Gastrocnemius medialis (tissue), 4 donors: ENCODE data around the gene ZNF804B. TPM values are rescaled to one million over a fixed set of nuclear protein-coding genes. Genes with fewer than 3 reads are reported as not detected.

Source experiments
- ATAC-seq, 2 donors: fragments of 150-250 bp; one replicate each; pipeline ENCODE4 v1.9.1; 2016
- DNase-seq, 2 donors: peaks; one replicate each; pipeline ENCODE4 v3.0.0-alpha.2; 2019
- H3K27ac ChIP-seq, 4 donors: fragments of 200-600 bp; sonication (generic); 1 replicate in 1 of 4; 2 replicates in 3 of 4; pipeline ENCODE4 v1.5.1; 2016 to 2018; ENCODE audit warnings: mild to moderate bottlenecking in 2 of 4, moderate library complexity in 1 of 4
- H3K27me3 ChIP-seq, 3 donors: fragments of 200-600 bp; sonication (generic) in 2 of 3; 1 replicate in 1 of 3; 2 replicates in 2 of 3; pipeline versions ENCODE4 v1.5.1 to v1.6.0; 2016 to 2019; ENCODE audit warnings: mild to moderate bottlenecking in 1 of 3, moderate library complexity in 1 of 3
- H3K36me3 ChIP-seq, 2 donors: fragments of 200-600 bp; sonication (generic) in 1 of 2; one replicate each; pipeline ENCODE4 v1.5.1; 2017 to 2018
- H3K4me1 ChIP-seq, 2 donors: fragments of 200-600 bp; sonication (generic) in 1 of 2; one replicate each; pipeline ENCODE4 v1.5.1; 2016 to 2017; ENCODE audit warnings: mild to moderate bottlenecking in 2 of 2
- H3K4me3 ChIP-seq, 4 donors: fragments of 200-600 bp; sonication (generic) in 3 of 4; 1 replicate in 1 of 4; 2 replicates in 3 of 4; pipeline ENCODE4 v1.5.1; 2016 to 2019; ENCODE audit warnings: mild to moderate bottlenecking in 2 of 4
- H3K9me3 ChIP-seq, 3 donors: fragments of 200-600 bp; sonication (generic) in 2 of 3; 1 replicate in 1 of 3; 2 replicates in 2 of 3; pipeline ENCODE4 v1.5.1; 2016 to 2019
- POLR2A ChIP-seq, 2 donors: fragments of 450-650 bp; IDR thresholded peaks; one replicate each; pipeline ENCODE4 v1.6.1; 2017; ENCODE audit warnings: antibody characterized with exemption in 2 of 2, mild to moderate bottlenecking in 2 of 2, moderate library complexity in 2 of 2
- in situ Hi-C, 4 donors: fragments of 200-750 bp; cut with MboI; loops; one replicate each; pipeline versions ENCODE4 v1.15.0 to v1.8.0; 2017; ENCODE audit warnings: low sequenced_read_pairs in 4 of 4
- intact Hi-C: fragments of 100-400 bp; cut with DNase I; formaldehyde crosslinking; loops from one replicate; pipeline ENCODE4 v1.15.1; 2023; ENCODE audit warnings: low total_unique reads
- total RNA-seq, 4 donors: library from RNA; depleted of rRNA; stranded (reverse); fragments of >200 nt; gene quantifications; one replicate each; pipeline versions ENCODE4 v1.1.0 to v1.2.3, GENCODE V29; 2016
- TF ChIP-seq, protein P1 (sequence below), 5 experiments: fragments of 450-650 bp in 3 of 5; fragments of 200-600 bp in 2 of 5; sonication (generic) in 2 of 5; IDR thresholded peaks in 4 of 5; conservative IDR thresholded peaks in 1 of 5; 1 replicate in 4 of 5; 2 replicates in 1 of 5; pipeline ENCODE4 v1.5.1; 2016 to 2019; ENCODE audit warnings: antibody characterized with exemption in 5 of 5, mild to moderate bottlenecking in 3 of 5, moderate library complexity in 3 of 5

ZNF804B gene
- total RNA-seq, 4 donors from 2014 or later, result not detected

DNA sequence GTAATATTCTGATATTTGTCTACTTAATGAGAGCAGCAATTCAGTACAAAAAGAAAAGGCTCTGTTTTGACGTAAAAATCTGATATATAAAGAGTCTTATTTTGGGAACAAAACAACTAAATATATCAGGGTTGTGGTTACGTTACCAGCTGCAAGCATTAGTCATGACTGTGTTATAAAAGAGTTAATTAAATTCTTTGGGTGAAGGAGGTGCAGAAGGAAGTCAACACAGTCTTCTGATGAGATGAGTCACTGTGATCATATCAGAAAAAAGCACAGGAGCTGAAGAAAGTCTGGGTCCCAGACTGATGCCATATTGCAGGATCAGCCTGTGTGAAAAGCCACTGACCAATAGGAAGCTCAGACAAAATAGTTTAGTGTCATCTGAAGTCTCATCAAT is 270.4 kb downstream of the ZNF804B start:
- Histone ChIP-seq H3K27me3 (no peaks in the 10 kb centered on the region), H3K4me3 (no peak overlapping the region), H3K36me3 (no peaks in the 10 kb centered on the region), H3K9me3 (no peaks in the 10 kb centered on the region), H3K4me1 (no peaks in the 10 kb centered on the region), H3K27ac (no peak overlapping the region)
- ATAC-seq (no peak), DNase-seq (no peak)
- in situ Hi-C loops (no loop called here), intact Hi-C loops (no loop called here)
- no peak for TF ChIP-seq POLR2A (IDR thresholded peaks at IDR 0.05)
- TF ChIP-seq, protein P1, sequence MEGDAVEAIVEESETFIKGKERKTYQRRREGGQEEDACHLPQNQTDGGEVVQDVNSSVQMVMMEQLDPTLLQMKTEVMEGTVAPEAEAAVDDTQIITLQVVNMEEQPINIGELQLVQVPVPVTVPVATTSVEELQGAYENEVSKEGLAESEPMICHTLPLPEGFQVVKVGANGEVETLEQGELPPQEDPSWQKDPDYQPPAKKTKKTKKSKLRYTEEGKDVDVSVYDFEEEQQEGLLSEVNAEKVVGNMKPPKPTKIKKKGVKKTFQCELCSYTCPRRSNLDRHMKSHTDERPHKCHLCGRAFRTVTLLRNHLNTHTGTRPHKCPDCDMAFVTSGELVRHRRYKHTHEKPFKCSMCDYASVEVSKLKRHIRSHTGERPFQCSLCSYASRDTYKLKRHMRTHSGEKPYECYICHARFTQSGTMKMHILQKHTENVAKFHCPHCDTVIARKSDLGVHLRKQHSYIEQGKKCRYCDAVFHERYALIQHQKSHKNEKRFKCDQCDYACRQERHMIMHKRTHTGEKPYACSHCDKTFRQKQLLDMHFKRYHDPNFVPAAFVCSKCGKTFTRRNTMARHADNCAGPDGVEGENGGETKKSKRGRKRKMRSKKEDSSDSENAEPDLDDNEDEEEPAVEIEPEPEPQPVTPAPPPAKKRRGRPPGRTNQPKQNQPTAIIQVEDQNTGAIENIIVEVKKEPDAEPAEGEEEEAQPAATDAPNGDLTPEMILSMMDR (IDR thresholded peaks at IDR 0.05 in 4 of 5, conservative IDR thresholded peaks at IDR 0.05 in 1 of 5), result no peak

DNA sequence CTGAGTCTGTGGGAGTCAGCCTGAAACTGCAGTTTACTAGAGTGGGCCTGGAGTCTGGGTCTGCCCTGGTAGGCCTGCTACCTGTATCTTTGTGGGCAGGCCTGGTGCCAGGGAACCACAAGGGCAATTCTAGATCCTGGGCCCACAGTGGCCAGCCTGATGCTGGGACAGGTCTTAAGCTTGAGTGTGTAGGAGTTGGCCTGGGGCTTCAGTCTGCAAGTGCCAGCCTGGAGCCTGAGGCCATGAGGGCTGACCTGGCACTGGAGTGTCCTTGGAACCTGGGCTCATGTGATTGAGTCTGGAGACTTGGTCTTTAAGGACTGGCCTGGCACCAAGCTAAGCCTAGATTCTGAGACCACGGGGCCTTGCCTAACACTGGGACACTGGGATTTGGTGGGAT is 281.7 kb downstream of the ZNF804B start:
- TF ChIP-seq, protein P1 (IDR thresholded peaks at IDR 0.05 in 4 of 5, conservative IDR thresholded peaks at IDR 0.05 in 1 of 5), result no peak
- TF ChIP-seq POLR2A (IDR thresholded peaks at IDR 0.05), result no peak
- no peaks in the 10 kb centered on the region for H3K27me3 ChIP-seq
- no peaks in the 10 kb centered on the region for H3K4me1 ChIP-seq
- in situ Hi-C loops (no loop called here), intact Hi-C loops (no loop called here)
- H3K9me3 ChIP-seq, result no peaks in the 10 kb centered on the region
- H3K36me3 ChIP-seq, result no peaks in the 10 kb centered on the region
- H3K27ac ChIP-seq, result no peak overlapping the region
- DNase-seq, result no peak
- no peak overlapping the region for H3K4me3 ChIP-seq
- no peak for ATAC-seq

DNA sequence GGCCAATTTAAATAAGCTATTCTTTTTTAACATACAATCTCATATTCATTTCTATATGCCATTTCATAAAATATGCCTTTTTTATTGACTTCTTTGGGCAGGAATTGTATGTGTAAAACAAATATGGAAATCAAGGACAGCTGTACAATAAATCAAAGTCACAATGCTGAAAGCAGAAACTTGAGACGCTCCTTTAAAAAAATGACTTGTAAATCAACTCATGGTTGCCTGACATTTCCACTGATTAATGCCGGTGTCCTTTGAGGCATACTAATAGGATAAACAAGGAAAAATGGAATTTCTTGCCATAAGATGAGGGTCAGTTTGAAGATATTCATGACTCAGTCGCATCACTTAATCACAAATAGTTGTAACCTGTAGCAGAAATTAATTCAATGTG is 283.4 kb downstream of the ZNF804B start:
- TF ChIP-seq, protein P1 (IDR thresholded peaks at IDR 0.05 in 4 of 5, conservative IDR thresholded peaks at IDR 0.05 in 1 of 5), result no peak
- no peak for TF ChIP-seq POLR2A (IDR thresholded peaks at IDR 0.05)
- H3K27ac ChIP-seq, result no peak overlapping the region
- no peak overlapping the region for H3K4me3 ChIP-seq
- no peaks in the 10 kb centered on the region for H3K36me3 ChIP-seq
- intact Hi-C loops (no loop called here), in situ Hi-C loops (no loop called here)
- H3K4me1 ChIP-seq, result no peaks in the 10 kb centered on the region
- no peaks in the 10 kb centered on the region for H3K9me3 ChIP-seq
- no peaks in the 10 kb centered on the region for H3K27me3 ChIP-seq
- ATAC-seq (no peak), DNase-seq (no peak)

DNA sequence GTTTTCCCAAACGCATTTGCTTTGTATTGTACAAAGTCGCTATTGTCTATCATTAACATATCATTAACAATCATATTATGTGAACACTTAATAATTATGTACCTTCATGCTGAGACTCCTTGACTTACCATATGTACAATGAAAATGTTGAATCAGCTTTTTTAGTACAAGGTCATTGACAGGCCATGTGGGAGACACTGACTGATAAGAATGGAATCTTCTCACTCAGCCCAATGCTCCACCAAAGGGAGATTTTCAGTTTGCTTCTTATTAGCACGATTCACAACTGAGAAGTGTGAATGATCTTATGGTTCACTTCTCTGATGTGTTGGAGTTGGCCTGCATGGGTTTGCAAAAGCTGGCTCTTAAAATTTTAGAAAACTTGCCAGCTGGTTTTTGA is 289.5 kb downstream of the ZNF804B start:
- intact Hi-C loops, result no loop called here

DNA sequence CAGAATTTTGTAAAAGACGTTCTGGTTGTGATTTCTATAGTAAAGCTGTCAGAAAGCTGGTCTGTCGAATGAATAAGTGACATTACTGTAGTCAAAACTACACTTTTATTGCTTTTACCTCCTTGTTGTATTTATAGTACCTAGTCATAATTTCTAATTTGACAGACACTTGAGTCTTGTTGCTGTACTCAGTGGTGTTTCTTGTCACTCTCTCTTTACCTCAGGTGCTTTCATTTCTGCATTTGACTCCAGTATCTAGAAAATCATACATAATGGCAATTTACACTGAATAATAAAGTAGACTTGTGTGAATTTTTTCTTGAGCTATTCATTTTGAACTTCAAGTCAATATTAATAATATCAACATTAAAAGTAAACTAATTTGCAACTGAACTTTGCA is 293.6 kb downstream of the ZNF804B start:
- H3K36me3 ChIP-seq, result no peaks in the 10 kb centered on the region
- DNase-seq, result no peak
- no peaks in the 10 kb centered on the region for H3K27me3 ChIP-seq
- no peak overlapping the region for H3K4me3 ChIP-seq
- no peak for ATAC-seq
- intact Hi-C loops (no loop called here), in situ Hi-C loops (no loop called here)
- no peaks in the 10 kb centered on the region for H3K9me3 ChIP-seq
- H3K4me1 ChIP-seq, result no peaks in the 10 kb centered on the region
- TF ChIP-seq, protein P1 (IDR thresholded peaks at IDR 0.05 in 4 of 5, conservative IDR thresholded peaks at IDR 0.05 in 1 of 5), result no peak
- TF ChIP-seq POLR2A (IDR thresholded peaks at IDR 0.05), result no peak
- H3K27ac ChIP-seq, result no peak overlapping the region

More for the DNA sequence above, 289.5 kb downstream of the ZNF804B start:
- no peak for TF ChIP-seq POLR2A (IDR thresholded peaks at IDR 0.05)
- TF ChIP-seq, protein P1 (IDR thresholded peaks at IDR 0.05 in 4 of 5, conservative IDR thresholded peaks at IDR 0.05 in 1 of 5), result no peak
- H3K4me3 ChIP-seq, result no peak overlapping the region
- no peaks in the 10 kb centered on the region for H3K9me3 ChIP-seq
- no peaks in the 10 kb centered on the region for H3K27me3 ChIP-seq
- no peaks in the 10 kb centered on the region for H3K36me3 ChIP-seq
- ATAC-seq (no peak), DNase-seq (no peak)
- in situ Hi-C loops, result no loop called here
- H3K4me1 ChIP-seq, result no peaks in the 10 kb centered on the region
- no peak overlapping the region for H3K27ac ChIP-seq
